GM12872 (cell line): ENCODE measurements around the gene SLC13A3.

ENCODE experiments used
- TF ChIP-seq, protein P1 (sequence below): IDR thresholded peaks from 3 replicates; pipeline ENCODE4 v1.5.1; 2011; ENCODE audit warnings: low read depth, mild to moderate bottlenecking, low read length, moderate library complexity; ENCODE audit not compliant: insufficient read depth

SLC13A3 gene

DNA sequence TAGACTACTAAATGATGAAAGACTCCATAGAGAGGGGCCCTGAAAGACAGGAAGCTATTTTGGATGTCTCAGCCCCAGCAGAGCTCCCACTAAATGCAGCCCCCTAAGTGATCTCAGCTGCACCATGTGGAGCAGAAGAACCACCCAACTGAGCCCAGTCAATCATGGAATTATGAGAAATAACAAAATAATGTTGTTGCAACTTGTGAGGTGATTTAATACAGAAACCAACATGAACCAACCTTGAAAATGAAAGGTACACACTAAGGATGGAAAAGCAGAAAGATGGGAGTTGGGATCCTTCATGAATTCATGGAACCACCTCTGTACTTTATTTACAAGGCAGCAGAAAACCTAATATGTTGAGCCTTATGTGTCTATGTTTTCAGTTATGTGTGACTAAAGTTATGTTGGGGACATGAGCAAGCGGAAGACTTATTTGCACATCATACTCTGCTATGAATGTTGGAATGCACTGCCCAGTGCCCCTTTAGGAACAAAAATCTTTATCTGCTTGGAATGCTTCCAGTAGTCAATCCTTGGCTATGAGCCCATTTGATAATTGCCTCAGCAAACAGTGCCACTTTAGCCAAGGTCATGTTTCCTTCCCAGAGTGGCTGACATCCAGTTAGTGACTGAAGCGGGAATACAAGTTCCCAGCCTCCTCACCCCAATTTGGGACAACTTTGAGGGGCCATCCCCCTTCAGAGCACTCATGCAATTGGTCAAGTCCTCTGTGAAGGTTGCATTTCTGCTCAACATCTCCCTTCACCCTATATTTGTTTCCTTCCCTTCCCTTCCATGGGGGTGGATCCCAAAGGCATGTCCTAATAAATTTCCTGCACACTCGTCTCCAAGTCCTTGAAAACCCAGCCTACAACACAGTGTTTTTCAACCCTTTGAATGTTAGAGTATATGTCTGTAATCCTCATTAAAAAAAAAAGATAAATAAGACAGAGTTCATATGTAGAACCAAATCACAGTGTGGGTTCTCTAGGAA, 19.6 kb upstream of the SLC13A3 start:
- TF ChIP-seq, protein P1, sequence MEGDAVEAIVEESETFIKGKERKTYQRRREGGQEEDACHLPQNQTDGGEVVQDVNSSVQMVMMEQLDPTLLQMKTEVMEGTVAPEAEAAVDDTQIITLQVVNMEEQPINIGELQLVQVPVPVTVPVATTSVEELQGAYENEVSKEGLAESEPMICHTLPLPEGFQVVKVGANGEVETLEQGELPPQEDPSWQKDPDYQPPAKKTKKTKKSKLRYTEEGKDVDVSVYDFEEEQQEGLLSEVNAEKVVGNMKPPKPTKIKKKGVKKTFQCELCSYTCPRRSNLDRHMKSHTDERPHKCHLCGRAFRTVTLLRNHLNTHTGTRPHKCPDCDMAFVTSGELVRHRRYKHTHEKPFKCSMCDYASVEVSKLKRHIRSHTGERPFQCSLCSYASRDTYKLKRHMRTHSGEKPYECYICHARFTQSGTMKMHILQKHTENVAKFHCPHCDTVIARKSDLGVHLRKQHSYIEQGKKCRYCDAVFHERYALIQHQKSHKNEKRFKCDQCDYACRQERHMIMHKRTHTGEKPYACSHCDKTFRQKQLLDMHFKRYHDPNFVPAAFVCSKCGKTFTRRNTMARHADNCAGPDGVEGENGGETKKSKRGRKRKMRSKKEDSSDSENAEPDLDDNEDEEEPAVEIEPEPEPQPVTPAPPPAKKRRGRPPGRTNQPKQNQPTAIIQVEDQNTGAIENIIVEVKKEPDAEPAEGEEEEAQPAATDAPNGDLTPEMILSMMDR, result no peak

DNA sequence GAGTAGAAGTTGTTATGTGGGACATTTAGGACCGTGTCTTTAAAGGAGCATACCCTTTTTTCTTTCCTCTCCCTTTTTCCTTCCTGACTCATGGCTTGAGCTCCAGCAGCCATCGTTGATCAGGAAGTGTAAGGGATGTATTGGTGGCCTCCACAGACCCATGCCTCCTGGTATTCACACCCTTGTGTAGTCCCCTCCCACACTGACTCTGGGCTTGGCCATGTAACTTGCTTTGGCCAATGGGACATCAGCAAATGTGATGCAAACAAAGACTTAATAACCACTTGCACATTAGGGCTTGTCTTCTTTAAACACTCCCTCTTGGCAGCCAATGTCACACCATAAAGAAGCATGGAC, 18.9 kb upstream of the SLC13A3 start:
- TF ChIP-seq, protein P1, result no peak

DNA sequence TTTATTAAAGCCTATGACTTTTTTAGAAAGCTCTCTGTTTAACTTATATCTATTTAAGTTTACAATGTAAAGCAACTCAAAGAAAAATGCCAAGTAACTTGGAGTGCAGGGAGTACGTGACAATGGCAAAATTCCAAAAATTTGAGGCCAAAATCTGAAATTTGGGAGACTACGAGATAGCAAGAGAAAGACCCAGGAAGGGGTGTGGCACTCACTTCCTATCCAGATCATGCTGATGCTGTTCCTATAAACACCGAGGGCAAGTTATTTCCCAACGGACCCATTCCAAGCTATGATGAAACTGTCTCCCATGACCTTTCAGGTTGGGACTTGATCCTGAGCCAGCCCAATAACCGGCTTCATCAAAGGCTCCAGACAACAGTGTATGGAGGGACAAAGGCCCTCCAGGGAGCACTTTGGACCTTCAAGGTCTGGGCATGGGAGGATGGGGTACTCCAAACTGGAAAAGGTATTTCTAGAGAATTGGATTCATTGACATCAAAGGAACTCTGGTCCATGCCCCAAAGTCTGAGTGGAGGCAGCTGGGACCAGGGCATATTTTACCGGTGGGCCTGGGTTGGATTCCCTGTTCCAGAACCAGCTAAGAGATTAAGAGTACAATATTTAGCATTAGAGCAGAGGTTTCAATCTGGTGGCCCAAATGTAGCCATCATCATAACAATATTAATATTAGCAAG, 15.7 kb upstream of the SLC13A3 start:
- TF ChIP-seq, protein P1, result no peak

DNA sequence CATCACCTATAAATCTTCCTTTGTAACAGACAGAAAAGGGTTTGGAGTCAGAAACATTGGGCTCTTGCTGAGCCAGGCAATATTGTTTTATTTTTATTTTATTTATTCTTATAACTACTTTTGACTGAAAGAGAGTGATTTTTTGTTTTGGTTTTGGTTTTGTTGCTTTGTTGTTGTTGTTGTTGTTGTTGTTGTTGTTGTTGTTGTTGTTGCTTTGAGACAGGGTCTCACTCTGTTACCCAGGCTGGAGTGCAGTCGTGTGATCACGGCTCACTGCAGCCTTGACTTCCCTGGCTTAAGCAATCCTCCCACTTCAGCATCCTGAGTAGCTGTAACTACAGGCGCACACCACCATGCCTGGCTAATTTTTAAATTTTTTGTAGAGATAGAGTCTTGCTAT, 15.0 kb upstream of the SLC13A3 start:
- TF ChIP-seq, protein P1, result no peak

DNA sequence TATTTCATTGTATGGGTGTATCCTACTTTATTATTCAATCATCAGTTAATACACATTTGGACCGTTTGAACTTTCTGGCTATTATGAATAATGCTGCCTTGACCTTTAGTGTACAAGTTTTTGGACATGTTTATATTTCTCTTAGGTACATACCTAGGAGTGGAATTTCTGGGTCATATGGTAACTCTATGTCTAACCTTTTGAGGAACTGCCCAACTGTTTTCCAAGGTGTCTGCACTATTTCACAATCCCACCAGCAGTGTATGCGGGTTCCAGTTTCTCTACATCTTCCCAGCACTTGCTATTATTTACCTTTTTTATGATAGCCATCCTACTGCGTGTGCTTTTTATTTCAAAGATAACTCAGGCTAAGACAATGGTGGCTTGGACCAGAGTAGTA, 14.3 kb upstream of the SLC13A3 start:
- TF ChIP-seq, protein P1, result no peak

DNA sequence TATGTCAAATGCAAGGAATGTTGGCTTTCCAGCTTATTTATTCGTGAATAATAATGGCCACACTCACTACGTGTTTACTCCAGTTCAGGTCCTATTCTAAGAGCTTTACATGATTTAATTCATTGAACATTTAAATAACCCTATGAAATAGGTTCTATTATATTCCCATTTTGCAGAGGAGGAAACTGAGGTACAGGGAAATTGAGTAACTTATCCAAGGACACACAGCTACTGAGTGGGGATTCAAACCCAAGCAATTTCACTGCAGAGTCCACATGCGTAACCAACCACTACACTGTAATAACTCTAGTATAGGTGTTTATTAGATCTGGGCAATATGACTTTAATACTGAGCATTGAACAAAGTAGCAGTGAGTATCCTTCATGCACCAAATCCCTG, 12.3 kb upstream of the SLC13A3 start:
- TF ChIP-seq, protein P1, result no peak

DNA sequence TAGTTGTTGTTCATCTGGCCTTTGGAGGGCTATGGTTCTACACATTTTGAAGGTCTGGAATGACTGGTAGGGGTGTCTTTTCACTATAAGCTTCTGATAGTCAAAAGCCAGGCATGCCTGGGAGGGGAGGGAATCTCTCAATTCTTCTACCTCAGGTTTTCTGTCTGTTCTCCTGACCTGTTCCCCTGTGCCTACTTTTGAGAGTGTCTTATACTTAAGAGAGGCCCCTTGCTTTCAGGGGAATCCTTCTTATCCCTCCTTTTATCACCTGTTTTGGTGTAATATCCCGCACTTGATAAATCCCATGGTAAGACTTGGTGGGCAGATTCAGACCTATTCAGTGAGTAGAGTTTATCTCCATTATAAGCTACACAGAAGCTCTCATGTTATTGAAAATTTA, 10.4 kb upstream of the SLC13A3 start:
- TF ChIP-seq, protein P1, result no peak
